IMR-90 (cell line): ENCODE measurements around the gene BTD. TPM values are rescaled to one million over a fixed set of nuclear protein-coding genes. Genes with fewer than 3 reads are reported as not detected.

Source experiments
- ATAC-seq: fragments of 200-7000 bp; cut with Tn5 transposase; 2 replicates; pipeline ENCODE4 v1.9.1; 2020; ENCODE audit warnings: low read depth, mild to moderate bottlenecking, moderate library complexity
- BruUV-seq: library from RNA; stranded (reverse); fragments of 400-500 nt; replicated peaks from 2 replicates; lab custom pipeline; 2021; lab: Mats Ljungman, UMichigan
- CTCF ChIA-PET: fragments of 300-600 bp; formaldehyde crosslinking; extraction: SDS; loops from one replicate; lab custom pipeline; 2021; ENCODE audit warnings: antibody characterized with exemption; lab: Yijun Ruan, JAX
- POLR2A ChIA-PET: fragments of 300-600 bp; sonication (Branson Sonifier 250); formaldehyde crosslinking; loops from one replicate; lab custom pipeline; 2022; ENCODE audit warnings: antibody characterized with exemption; ENCODE audit not compliant: unreplicated experiment; lab: Charles Lee
- DNase-seq: peaks from one replicate; pipeline ENCODE4 v3.0.0; 2013
- H2AFZ ChIP-seq: replicated peaks from 2 replicates; pipeline ENCODE3; 2013; ENCODE audit warnings: low read length, mild to moderate bottlenecking; ENCODE audit not compliant: poor library complexity
- H2AK5ac ChIP-seq: 2 replicates; pipeline ENCODE4 v1.6.1; 2013; ENCODE audit warnings: low read depth, low read length, inconsistent platforms
- H2AK9ac ChIP-seq: replicated peaks from 2 replicates; pipeline ENCODE3; 2013; ENCODE audit warnings: mild to moderate bottlenecking, low read depth, low read length, moderate library complexity; ENCODE audit not compliant: poor library complexity
- H2BK120ac ChIP-seq: 2 replicates; pipeline ENCODE4 v1.6.1; 2013; ENCODE audit warnings: low read depth, low read length, inconsistent platforms
- H2BK15ac ChIP-seq: 3 replicates; pipeline ENCODE4 v1.6.1; 2013; ENCODE audit warnings: low read depth, low read length, inconsistent platforms
- H2BK20ac ChIP-seq: 2 replicates; pipeline ENCODE4 v1.6.1; 2013; ENCODE audit warnings: low read depth, mild to moderate bottlenecking, inconsistent platforms, low read length, moderate library complexity
- H2BK5ac ChIP-seq: 2 replicates; pipeline ENCODE4 v1.6.1; 2013; ENCODE audit warnings: mild to moderate bottlenecking, low read depth, low read length, inconsistent platforms; ENCODE audit not compliant: poor library complexity, severe bottlenecking
- H3K14ac ChIP-seq: replicated peaks from 2 replicates; pipeline ENCODE4 v1.6.1; 2013; ENCODE audit warnings: low read depth, low read length, inconsistent platforms
- H3K18ac ChIP-seq: 2 replicates; pipeline ENCODE4 v1.6.1; 2013; ENCODE audit warnings: low read depth, low read length, control low read depth
- H3K23ac ChIP-seq: 2 replicates; pipeline ENCODE4 v1.6.1; 2013; ENCODE audit warnings: low read depth, low read length, inconsistent platforms
- H3K27ac ChIP-seq: 2 replicates; pipeline ENCODE4 v1.5.1; 2013; ENCODE audit warnings: mild to moderate bottlenecking, control low read depth, low read length; ENCODE audit not compliant: insufficient read depth
- H3K27me3 ChIP-seq: 2 replicates; pipeline ENCODE4 v1.6.1; 2013; ENCODE audit warnings: low read length; ENCODE audit not compliant: control insufficient read depth, insufficient read depth
- H3K36me3 ChIP-seq: 2 replicates; pipeline ENCODE4 v1.6.1; 2013; ENCODE audit warnings: low read length, mixed read lengths; ENCODE audit not compliant: control insufficient read depth, insufficient read depth
- H3K4ac ChIP-seq: 2 replicates; pipeline ENCODE4 v1.6.1; 2013; ENCODE audit warnings: low read depth, low read length, inconsistent platforms
- H3K4me1 ChIP-seq: 2 replicates; pipeline ENCODE4 v1.6.1; 2013; ENCODE audit warnings: low read length, mixed read lengths; ENCODE audit not compliant: control insufficient read depth, insufficient read depth
- H3K4me2 ChIP-seq: 2 replicates; pipeline ENCODE4 v1.6.1; 2013; ENCODE audit warnings: low read depth, mild to moderate bottlenecking, control low read depth, low read length, moderate library complexity
- H3K4me3 ChIP-seq: 2 replicates; pipeline ENCODE4 v1.5.1; 2013; ENCODE audit warnings: low read depth, mild to moderate bottlenecking, control low read depth, low read length, moderate library complexity; ENCODE audit not compliant: insufficient read depth
- H3K56ac ChIP-seq: 2 replicates; pipeline ENCODE4 v1.6.1; 2013; ENCODE audit warnings: low read length, inconsistent platforms; ENCODE audit not compliant: insufficient read depth; ENCODE audit errors: extremely low read depth
- H3K79me1 ChIP-seq, 2 experiments: 2 replicates each; pipeline ENCODE4 v1.6.1; 2013; ENCODE audit warnings: low read length in 2 of 2, inconsistent platforms in 1 of 2, low read depth in 1 of 2
- H3K9ac ChIP-seq: 2 replicates; pipeline ENCODE4 v1.6.1; 2013; ENCODE audit warnings: low read depth, low read length, control low read depth
- H3K9me1 ChIP-seq: 2 replicates; pipeline ENCODE4 v1.6.1; 2013; ENCODE audit warnings: low read length, inconsistent platforms; ENCODE audit not compliant: insufficient read depth
- H3K9me3 ChIP-seq: 2 replicates; pipeline ENCODE4 v1.6.1; 2013; ENCODE audit warnings: low read length; ENCODE audit not compliant: control insufficient read depth, insufficient read depth
- H4K20me1 ChIP-seq: 2 replicates; pipeline ENCODE4 v1.6.1; 2013; ENCODE audit warnings: low read length, inconsistent platforms; ENCODE audit not compliant: insufficient read depth
- H4K5ac ChIP-seq: 2 replicates; pipeline ENCODE4 v1.6.1; 2013; ENCODE audit warnings: mild to moderate bottlenecking, low read depth, low read length, control low read depth
- H4K8ac ChIP-seq, 2 experiments: 2 replicates each; pipeline ENCODE4 v1.6.1; 2013; ENCODE audit warnings: low read depth in 2 of 2, low read length in 2 of 2, control low read depth in 1 of 2, inconsistent platforms in 1 of 2
- H4K91ac ChIP-seq: 2 replicates; pipeline ENCODE4 v1.6.1; 2013; ENCODE audit warnings: low read depth, low read length, inconsistent platforms; ENCODE audit not compliant: insufficient read depth
- CTCF ChIP-seq: conservative IDR thresholded peaks from 2 replicates; pipeline ENCODE4 v1.5.1; 2012; ENCODE audit warnings: mild to moderate bottlenecking, low read depth, low read length, improper control_type of control experiment
- MAFK ChIP-seq: IDR thresholded peaks from 2 replicates; pipeline ENCODE4 v1.6.1; 2012; ENCODE audit warnings: low read depth, low read length, improper control_type of control experiment
- WGBS, 2 experiments: methylation state at CpG; one replicate each; pipeline versions ENCODE4 v1.1.5 to v1.1.7; 2013; ENCODE audit warnings: missing lambda C conversion rate in 2 of 2; ENCODE audit not compliant: insufficient read length in 1 of 2; ENCODE audit errors: extremely low coverage in 2 of 2; 5-methylcytosine and 5-hydroxymethylcytosine counted together
- dilution Hi-C: fragments of 300-500 bp; cut with HindIII; formaldehyde crosslinking; loops from one replicate; pipeline ENCODE4 v1.14.3; 2018; ENCODE audit warnings: low sequenced_read_pairs; ENCODE audit not compliant: unreplicated experiment
- in situ Hi-C: fragments of 300-500 bp; cut with MboI; formaldehyde crosslinking; loops from 3 replicates; pipeline ENCODE4 v1.14.3; 2019; ENCODE audit warnings: low sequenced_read_pairs, inconsistent platforms, mixed read lengths
- intact Hi-C: fragments of 100-400 bp; cut with micrococcal nuclease; formaldehyde crosslinking; loops from 2 replicates; pipeline ENCODE4 v1.10.0; 2022
- polyA plus RNA-seq, 3 experiments: library from polyadenylated mRNA; depleted of rRNA; stranded (reverse); fragments of >200 nt; gene quantifications; 2 replicates each; pipeline ENCODE4 v1.2.3, GENCODE V29; 2012; ENCODE audit warnings: low replicate concordance in 1 of 3
- total RNA-seq: library from RNA; depleted of rRNA; stranded (reverse); fragments of >200 nt; gene quantifications from 2 replicates; pipeline ENCODE4 v1.2.3, GENCODE V29; 2012

Gene BTD
- total and polyA plus RNA-seq, 2 of the 4 experiments (the other 2 are of a cell fraction), result 14.8 to 21.1 TPM

- H4K91ac ChIP-seq, result no peak overlapping the region
- dilution Hi-C loops, result no loop called here
- H3K4me1 ChIP-seq, result no peaks in the 10 kb centered on the region
- no peak overlapping the region for H3K14ac ChIP-seq
- no peak overlapping the region for H3K4ac ChIP-seq
- peaks cover 20% of the 10 kb centered on the region for H3K36me3 ChIP-seq
- H3K18ac ChIP-seq, result no peak overlapping the region
- POLR2A ChIA-PET, result no interaction called here
- H3K9ac ChIP-seq, result no peak overlapping the region
- DNase-seq (no peak), ATAC-seq (no peak)
- no peak overlapping the region for H2AK5ac ChIP-seq
- no peak overlapping the region for H4K8ac ChIP-seq
- H3K56ac ChIP-seq, result no peak overlapping the region
- no peak overlapping the region for H4K5ac ChIP-seq
- CTCF ChIA-PET, result no interaction called here
- TF ChIP-seq CTCF, result no peak
- peak; percentile 62 for TF ChIP-seq MAFK
- BruUV-seq, result no TSS peak
- H2AK9ac ChIP-seq, result no peak overlapping the region
- no peak overlapping the region for H2BK20ac ChIP-seq
- in situ Hi-C loops, result no loop called here
- H3K27ac ChIP-seq, result no peak overlapping the region
- intact Hi-C loops, result no loop called here
- H3K23ac ChIP-seq, result no peak overlapping the region
- H3K9me1 ChIP-seq, result peaks cover 5% of the 10 kb centered on the region
- no peaks in the 10 kb centered on the region for H4K20me1 ChIP-seq
- no peak overlapping the region for H3K4me3 ChIP-seq
- H3K27me3 ChIP-seq, result no peaks in the 10 kb centered on the region
- H3K79me1 ChIP-seq, result no peaks in the 10 kb centered on the region; a peak in 3 of 4 replicates
- no peak overlapping the region for H2BK120ac ChIP-seq
- no peak overlapping the region for H2BK15ac ChIP-seq
- WGBS, 2 experiments, result 100% methylated on average over 1 of the region's 3 CpGs; no CpG with 5 or more reads in 1 of the 2 experiments
- H2BK5ac ChIP-seq, result no peak overlapping the region
- no peaks in the 10 kb centered on the region for H3K9me3 ChIP-seq
- H3K4me2 ChIP-seq, result no peak overlapping the region
- H2AFZ ChIP-seq, result no peak overlapping the region
Observed at GRCh38 chr3:15581471-15582394, 19.8 kb upstream of the BTD start.
